ENCODE results near the gene ZNF608.

GRCh38 chr5:124729720-124730359 lies 16.6 kb downstream of the ZNF608 start:
- no peak for TF ChIP-seq CTCF (IDR thresholded peaks at IDR 0.05)
- no peak for TF ChIP-seq POLR2A (IDR thresholded peaks at IDR 0.05)
